Testis (tissue), 2 donors: ENCODE results near the gene INPPL1.

ENCODE experiments used
- CTCF ChIP-seq, 3 experiments: fragments of 450-650 bp in 2 of 3; fragments of 200-600 bp in 1 of 3; sonication (generic) in 1 of 3; IDR thresholded peaks; one replicate each; pipeline ENCODE4 v1.5.1; 2016 to 2019; ENCODE audit warnings: antibody characterized with exemption in 3 of 3, mild to moderate bottlenecking in 2 of 3, moderate library complexity in 1 of 3
- POLR2A ChIP-seq: fragments of 450-650 bp; IDR thresholded peaks from one replicate; pipeline ENCODE4 v1.6.1; 2017; ENCODE audit warnings: antibody characterized with exemption, mild to moderate bottlenecking, moderate library complexity

GRCh38 chr11:72233056-72233772 lies 8.6 kb downstream of the INPPL1 start:
- no peak for TF ChIP-seq CTCF (IDR thresholded peaks at IDR 0.05)
- TF ChIP-seq POLR2A: no peak
